Measurements from ENCODE around the gene THBS4.

THBS4 gene

GRCh38 chr5:80067531-80068245 lies 32.5 kb downstream of the THBS4 start:
- Histone ChIP-seq H3K36me3 (ENCODE audit: control insufficient read depth in 1 of 2, insufficient read depth in 2 of 2, low read length in 2 of 2) (no peaks in the 10 kb centered on the region), H3K9ac (ENCODE audit: low read length) (no peak overlapping the region), H3K4me1 (ENCODE audit: control insufficient read depth in 1 of 2, insufficient read depth in 2 of 2, low read length in 2 of 2) (no peaks in the 10 kb centered on the region), H3K23ac (ENCODE audit: low read length) (no peak overlapping the region), H3K79me2 (ENCODE audit: control insufficient read depth, insufficient read depth, low read length, poor library complexity) (no peaks in the 10 kb centered on the region), H3K27ac (ENCODE audit: low read depth, low read length) (no peak overlapping the region), H2AK5ac (ENCODE audit: low read length) (no peak overlapping the region), H4K8ac (ENCODE audit: low read depth, low read length) (no peak overlapping the region), H3K4me3 (ENCODE audit: low read depth, low read length) (no peak overlapping the region), H3K4ac (ENCODE audit: low read depth, low read length) (no peak overlapping the region), H2BK12ac (ENCODE audit: low read length) (no peak overlapping the region), H2BK120ac (ENCODE audit: insufficient read depth, low read length, poor library complexity) (no peak overlapping the region), H2AFZ (ENCODE audit: insufficient read depth, low read length, poor library complexity) (no peak overlapping the region), H3K27me3 (ENCODE audit: insufficient read depth, low read length) (no peaks in the 10 kb centered on the region), H2BK5ac (ENCODE audit: low read depth, low read length, poor library complexity) (no peak overlapping the region), H3K14ac (ENCODE audit: low read length) (no peak overlapping the region), H3K9me3 (ENCODE audit: insufficient read depth, low read depth, low read length) (no peaks in the 10 kb centered on the region), H3K79me1 (ENCODE audit: low read length) (no peaks in the 10 kb centered on the region), H4K91ac (ENCODE audit: low read depth, low read length) (no peak overlapping the region), H3K4me2 (ENCODE audit: low read length) (no peak overlapping the region), H4K12ac (ENCODE audit: low read depth, low read length) (no peak overlapping the region), H3K18ac (ENCODE audit: low read length) (no peak overlapping the region)
- WGBS (ENCODE audit: extremely low coverage, insufficient coverage, insufficient read length): no CpG with 5 or more reads among the region's 8 CpGs
- DNase-seq: no peak

GRCh38 chr5:80068246-80068636 lies 33.1 kb downstream of the THBS4 start:
- Histone ChIP-seq H3K4me1 (ENCODE audit: control insufficient read depth in 1 of 2, insufficient read depth in 2 of 2, low read length in 2 of 2) (no peaks in the 10 kb centered on the region), H3K18ac (ENCODE audit: low read length) (no peak overlapping the region), H2AK5ac (ENCODE audit: low read length) (no peak overlapping the region)

GRCh38 chr5:80068775-80069174 lies 33.6 kb downstream of the THBS4 start:
- Histone ChIP-seq H3K27ac (ENCODE audit: low read depth, low read length) (no peak overlapping the region), H3K79me2 (ENCODE audit: control insufficient read depth, insufficient read depth, low read length, poor library complexity) (no peaks in the 10 kb centered on the region), H4K91ac (ENCODE audit: low read depth, low read length) (no peak overlapping the region), H3K36me3 (ENCODE audit: control insufficient read depth in 1 of 2, insufficient read depth in 2 of 2, low read length in 2 of 2) (no peaks in the 10 kb centered on the region), H4K12ac (ENCODE audit: low read depth, low read length) (no peak overlapping the region), H3K14ac (ENCODE audit: low read length) (no peak overlapping the region), H3K4me1 (ENCODE audit: control insufficient read depth in 1 of 2, insufficient read depth in 2 of 2, low read length in 2 of 2) (no peaks in the 10 kb centered on the region), H2AFZ (ENCODE audit: insufficient read depth, low read length, poor library complexity) (no peak overlapping the region), H3K27me3 (ENCODE audit: insufficient read depth, low read length) (no peaks in the 10 kb centered on the region), H3K4me3 (ENCODE audit: low read depth, low read length) (no peak overlapping the region), H3K18ac (ENCODE audit: low read length) (no peak overlapping the region), H3K23ac (ENCODE audit: low read length) (no peak overlapping the region), H2AK5ac (ENCODE audit: low read length) (no peak overlapping the region), H3K4me2 (ENCODE audit: low read length) (no peak overlapping the region), H2BK5ac (ENCODE audit: low read depth, low read length, poor library complexity) (no peak overlapping the region), H3K9ac (ENCODE audit: low read length) (no peak overlapping the region), H3K9me3 (ENCODE audit: insufficient read depth, low read depth, low read length) (no peaks in the 10 kb centered on the region), H3K4ac (ENCODE audit: low read depth, low read length) (no peak overlapping the region), H2BK120ac (ENCODE audit: insufficient read depth, low read length, poor library complexity) (no peak overlapping the region), H4K8ac (ENCODE audit: low read depth, low read length) (no peak overlapping the region), H2BK12ac (ENCODE audit: low read length) (no peak overlapping the region), H3K79me1 (ENCODE audit: low read length) (no peaks in the 10 kb centered on the region)
- DNase-seq: no peak
- no CpG with 5 or more reads among the region's 4 CpGs for WGBS (ENCODE audit: extremely low coverage, insufficient coverage, insufficient read length)

More at GRCh38 chr5:80068246-80068636, 33.1 kb downstream of the THBS4 start:
- no peak overlapping the region for H3K9ac ChIP-seq (ENCODE audit: low read length)
- no peak overlapping the region for H4K8ac ChIP-seq (ENCODE audit: low read depth, low read length)
- H3K4me3 ChIP-seq (ENCODE audit: low read depth, low read length): no peak overlapping the region
- H3K27me3 ChIP-seq (ENCODE audit: insufficient read depth, low read length): no peaks in the 10 kb centered on the region
- H2BK5ac ChIP-seq (ENCODE audit: low read depth, low read length, poor library complexity): no peak overlapping the region
- H4K12ac ChIP-seq (ENCODE audit: low read depth, low read length): no peak overlapping the region
- no peak overlapping the region for H2BK120ac ChIP-seq (ENCODE audit: insufficient read depth, low read length, poor library complexity)
- no peaks in the 10 kb centered on the region for H3K9me3 ChIP-seq (ENCODE audit: insufficient read depth, low read depth, low read length)
- no peak overlapping the region for H3K4me2 ChIP-seq (ENCODE audit: low read length)
- no peaks in the 10 kb centered on the region for H3K79me2 ChIP-seq (ENCODE audit: control insufficient read depth, insufficient read depth, low read length, poor library complexity)
- H2AFZ ChIP-seq (ENCODE audit: insufficient read depth, low read length, poor library complexity): no peak overlapping the region
- H2BK12ac ChIP-seq (ENCODE audit: low read length): no peak overlapping the region
- H3K14ac ChIP-seq (ENCODE audit: low read length): no peak overlapping the region
- no peaks in the 10 kb centered on the region for H3K36me3 ChIP-seq (ENCODE audit: control insufficient read depth in 1 of 2, insufficient read depth in 2 of 2, low read length in 2 of 2)
- H4K91ac ChIP-seq (ENCODE audit: low read depth, low read length): no peak overlapping the region
- no CpG with 5 or more reads among the region's 5 CpGs for WGBS (ENCODE audit: extremely low coverage, insufficient coverage, insufficient read length)
- no peak overlapping the region for H3K23ac ChIP-seq (ENCODE audit: low read length)
- H3K27ac ChIP-seq (ENCODE audit: low read depth, low read length): no peak overlapping the region
- H3K79me1 ChIP-seq (ENCODE audit: low read length): no peaks in the 10 kb centered on the region
- H3K4ac ChIP-seq (ENCODE audit: low read depth, low read length): no peak overlapping the region
- DNase-seq: no peak

- Histone ChIP-seq H2AFZ (ENCODE audit: insufficient read depth, low read length, poor library complexity) (no peak overlapping the region), H3K79me2 (ENCODE audit: control insufficient read depth, insufficient read depth, low read length, poor library complexity) (no peaks in the 10 kb centered on the region), H3K27me3 (ENCODE audit: insufficient read depth, low read length) (no peaks in the 10 kb centered on the region), H3K9ac (ENCODE audit: low read length) (no peak overlapping the region), H3K4me2 (ENCODE audit: low read length) (no peak overlapping the region), H2BK12ac (ENCODE audit: low read length) (no peak overlapping the region), H3K23ac (ENCODE audit: low read length) (no peak overlapping the region), H3K27ac (ENCODE audit: low read depth, low read length) (no peak overlapping the region), H3K4me1 (ENCODE audit: control insufficient read depth in 1 of 2, insufficient read depth in 2 of 2, low read length in 2 of 2) (no peaks in the 10 kb centered on the region), H3K18ac (ENCODE audit: low read length) (no peak overlapping the region), H3K4ac (ENCODE audit: low read depth, low read length) (no peak overlapping the region), H2BK5ac (ENCODE audit: low read depth, low read length, poor library complexity) (no peak overlapping the region), H3K79me1 (ENCODE audit: low read length) (no peaks in the 10 kb centered on the region), H4K12ac (ENCODE audit: low read depth, low read length) (no peak overlapping the region), H2AK5ac (ENCODE audit: low read length) (no peak overlapping the region), H4K8ac (ENCODE audit: low read depth, low read length) (no peak overlapping the region), H4K91ac (ENCODE audit: low read depth, low read length) (no peak overlapping the region), H3K36me3 (ENCODE audit: control insufficient read depth in 1 of 2, insufficient read depth in 2 of 2, low read length in 2 of 2) (no peaks in the 10 kb centered on the region), H3K9me3 (ENCODE audit: insufficient read depth, low read depth, low read length) (no peaks in the 10 kb centered on the region), H3K14ac (ENCODE audit: low read length) (no peak overlapping the region), H2BK120ac (ENCODE audit: insufficient read depth, low read length, poor library complexity) (no peak overlapping the region), H3K4me3 (ENCODE audit: low read depth, low read length) (no peak overlapping the region)
- no peak for DNase-seq
- WGBS (ENCODE audit: extremely low coverage, insufficient coverage, insufficient read length): no CpG with 5 or more reads among the region's 4 CpGs
Observed at GRCh38 chr5:80069251-80069800, 34.2 kb downstream of the THBS4 start.

Data from trophoblast cell (in vitro differentiated cells and primary cell).